K562 (cell line): ENCODE data around the gene NTRK2.

Experiments used
- GATA2 ChIP-seq: sonication (generic); formaldehyde crosslinking; IDR thresholded peaks from 2 replicates; pipeline ENCODE4 v1.4.0; 2020; ENCODE audit warnings: mild to moderate bottlenecking, missing genetic modification reagents
- GATAD2A ChIP-seq: fragments of 450-650 bp; IDR thresholded peaks from 2 replicates; pipeline ENCODE4 v1.6.1; 2017
- GTF2F1 ChIP-seq: IDR thresholded peaks from 2 replicates; pipeline ENCODE4 v1.6.1; 2011; ENCODE audit warnings: low read depth, low read length, improper control_type of control experiment
- SIN3A ChIP-seq, 2 experiments: fragments of 150-350 bp in 1 of 2; IDR thresholded peaks; 2 replicates each; pipeline ENCODE4 v1.6.1; 2011 to 2016; ENCODE audit warnings: borderline replicate concordance in 2 of 2, low read depth in 2 of 2, low read length in 2 of 2, mild to moderate bottlenecking in 2 of 2, moderate library complexity in 2 of 2; ENCODE audit not compliant: control insufficient read depth in 1 of 2
- ZSCAN32 ChIP-seq: fragments of 450-650 bp; formaldehyde crosslinking; IDR thresholded peaks from 2 replicates; pipeline ENCODE4 v1.4.0; 2020; ENCODE audit warnings: mild to moderate bottlenecking, moderate library complexity
- TF ChIP-seq, protein P1 (sequence below), 3 experiments: IDR thresholded peaks in 2 of 3; conservative IDR thresholded peaks in 1 of 3; 2 replicates each; pipeline ENCODE4 v1.5.1; 2011 to 2012; ENCODE audit warnings: low read length in 3 of 3, mild to moderate bottlenecking in 3 of 3, control low read depth in 2 of 3, improper control_type of control experiment in 1 of 3, inconsistent platforms in 1 of 3, low read depth in 1 of 3, mixed read lengths in 1 of 3, moderate library complexity in 1 of 3; ENCODE audit not compliant: insufficient read depth in 2 of 3
- TF ChIP-seq, protein P2 (sequence below): fragments of 150-350 bp; conservative IDR thresholded peaks from 2 replicates; pipeline ENCODE4 v1.6.1; 2014; ENCODE audit warnings: low read length

DNA sequence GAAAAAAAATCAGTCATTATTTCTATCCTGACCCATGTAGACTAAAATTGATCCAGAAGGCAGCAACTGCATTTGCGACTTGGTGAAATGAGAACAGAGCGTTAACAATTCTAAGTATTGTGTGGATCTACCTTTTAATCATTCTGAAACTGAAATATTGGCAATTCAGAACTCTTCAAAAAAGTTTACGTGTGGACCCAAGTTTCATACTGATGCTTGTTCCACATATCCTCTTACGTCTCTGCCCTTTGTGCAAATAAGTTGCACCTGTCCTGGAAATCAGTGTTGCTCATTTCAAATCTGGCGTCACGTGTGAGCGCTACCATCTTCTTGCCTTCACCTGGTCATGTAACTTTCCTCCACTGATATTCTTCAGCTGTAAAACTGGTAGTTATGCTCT, 74.7 kb downstream of the NTRK2 start:
- TF ChIP-seq GATAD2A (no peak), SIN3A (IDR thresholded peaks at IDR 0.05; ENCODE audit: borderline replicate concordance in 2 of 2, control insufficient read depth in 1 of 2, low read depth in 2 of 2, low read length in 2 of 2) (no peak), ZSCAN32 (CRISPR knock-in tag) (no peak), GATA2 (CRISPR knock-in tag) (no peak), GTF2F1 (no peak)
- TF ChIP-seq, protein P1, sequence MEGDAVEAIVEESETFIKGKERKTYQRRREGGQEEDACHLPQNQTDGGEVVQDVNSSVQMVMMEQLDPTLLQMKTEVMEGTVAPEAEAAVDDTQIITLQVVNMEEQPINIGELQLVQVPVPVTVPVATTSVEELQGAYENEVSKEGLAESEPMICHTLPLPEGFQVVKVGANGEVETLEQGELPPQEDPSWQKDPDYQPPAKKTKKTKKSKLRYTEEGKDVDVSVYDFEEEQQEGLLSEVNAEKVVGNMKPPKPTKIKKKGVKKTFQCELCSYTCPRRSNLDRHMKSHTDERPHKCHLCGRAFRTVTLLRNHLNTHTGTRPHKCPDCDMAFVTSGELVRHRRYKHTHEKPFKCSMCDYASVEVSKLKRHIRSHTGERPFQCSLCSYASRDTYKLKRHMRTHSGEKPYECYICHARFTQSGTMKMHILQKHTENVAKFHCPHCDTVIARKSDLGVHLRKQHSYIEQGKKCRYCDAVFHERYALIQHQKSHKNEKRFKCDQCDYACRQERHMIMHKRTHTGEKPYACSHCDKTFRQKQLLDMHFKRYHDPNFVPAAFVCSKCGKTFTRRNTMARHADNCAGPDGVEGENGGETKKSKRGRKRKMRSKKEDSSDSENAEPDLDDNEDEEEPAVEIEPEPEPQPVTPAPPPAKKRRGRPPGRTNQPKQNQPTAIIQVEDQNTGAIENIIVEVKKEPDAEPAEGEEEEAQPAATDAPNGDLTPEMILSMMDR (IDR thresholded peaks at IDR 0.05 in 2 of 3, conservative IDR thresholded peaks at IDR 0.05 in 1 of 3; ENCODE audit: insufficient read depth in 2 of 3, low read depth in 1 of 3, low read length in 3 of 3): no peak
- TF ChIP-seq, protein P2, sequence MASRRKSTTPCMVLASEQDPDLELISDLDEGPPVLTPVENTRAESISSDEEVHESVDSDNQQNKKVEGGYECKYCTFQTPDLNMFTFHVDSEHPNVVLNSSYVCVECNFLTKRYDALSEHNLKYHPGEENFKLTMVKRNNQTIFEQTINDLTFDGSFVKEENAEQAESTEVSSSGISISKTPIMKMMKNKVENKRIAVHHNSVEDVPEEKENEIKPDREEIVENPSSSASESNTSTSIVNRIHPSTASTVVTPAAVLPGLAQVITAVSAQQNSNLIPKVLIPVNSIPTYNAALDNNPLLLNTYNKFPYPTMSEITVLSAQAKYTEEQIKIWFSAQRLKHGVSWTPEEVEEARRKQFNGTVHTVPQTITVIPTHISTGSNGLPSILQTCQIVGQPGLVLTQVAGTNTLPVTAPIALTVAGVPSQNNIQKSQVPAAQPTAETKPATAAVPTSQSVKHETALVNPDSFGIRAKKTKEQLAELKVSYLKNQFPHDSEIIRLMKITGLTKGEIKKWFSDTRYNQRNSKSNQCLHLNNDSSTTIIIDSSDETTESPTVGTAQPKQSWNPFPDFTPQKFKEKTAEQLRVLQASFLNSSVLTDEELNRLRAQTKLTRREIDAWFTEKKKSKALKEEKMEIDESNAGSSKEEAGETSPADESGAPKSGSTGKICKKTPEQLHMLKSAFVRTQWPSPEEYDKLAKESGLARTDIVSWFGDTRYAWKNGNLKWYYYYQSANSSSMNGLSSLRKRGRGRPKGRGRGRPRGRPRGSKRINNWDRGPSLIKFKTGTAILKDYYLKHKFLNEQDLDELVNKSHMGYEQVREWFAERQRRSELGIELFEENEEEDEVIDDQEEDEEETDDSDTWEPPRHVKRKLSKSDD: no peak
